Breast epithelium (tissue), 3 donors: ENCODE measurements around the gene MYMK.

ENCODE experiments used
- POLR2A ChIP-seq: fragments of 450-650 bp; IDR thresholded peaks from one replicate; pipeline ENCODE4 v1.6.1; 2016; ENCODE audit warnings: antibody characterized with exemption, mild to moderate bottlenecking, moderate library complexity
- POLR2AphosphoS5 ChIP-seq, 3 donors: sonication (generic); formaldehyde crosslinking; IDR thresholded peaks; one replicate each; pipeline ENCODE4 v1.6.1; 2017; ENCODE audit warnings: antibody characterized with exemption in 3 of 3
- TF ChIP-seq, protein P1 (sequence below), 3 donors: fragments of 450-650 bp; IDR thresholded peaks; one replicate each; pipeline ENCODE4 v1.5.1; 2016 to 2017; ENCODE audit warnings: antibody characterized with exemption in 3 of 3, mild to moderate bottlenecking in 3 of 3, moderate library complexity in 3 of 3

DNA sequence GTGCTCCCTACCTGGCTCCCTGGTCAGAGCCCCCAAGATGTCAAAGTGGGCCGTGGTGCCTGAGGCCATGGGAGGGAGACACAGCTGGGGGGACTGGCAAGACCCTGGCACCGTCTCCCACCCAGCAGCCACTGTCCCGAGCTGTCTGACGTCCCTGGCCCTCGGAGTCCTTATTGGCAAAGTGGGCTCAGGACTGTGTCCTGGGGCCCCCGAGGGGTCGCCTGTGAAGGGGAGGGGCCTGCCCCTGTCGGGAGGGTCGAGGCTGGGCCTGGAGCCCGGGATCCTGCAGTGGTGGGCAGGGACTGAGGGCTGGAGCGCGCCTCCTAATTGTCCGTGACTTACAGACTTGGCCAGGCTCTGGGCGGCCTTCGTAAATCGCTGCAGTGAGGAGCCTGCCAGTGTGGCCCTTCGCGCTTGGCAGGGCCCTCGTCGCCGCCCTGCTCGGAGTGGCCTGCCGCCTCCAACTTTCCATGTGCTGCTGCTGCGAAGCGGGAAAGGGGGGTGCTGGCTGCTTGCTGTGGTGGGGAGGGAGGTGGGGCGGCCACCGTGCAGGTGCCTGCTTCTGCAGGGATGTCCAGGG is 13.7 kb downstream of the MYMK start:
- TF ChIP-seq POLR2AphosphoS5 (IDR thresholded peaks at IDR 0.05) (no peak), POLR2A (no peak)
- TF ChIP-seq, protein P1, sequence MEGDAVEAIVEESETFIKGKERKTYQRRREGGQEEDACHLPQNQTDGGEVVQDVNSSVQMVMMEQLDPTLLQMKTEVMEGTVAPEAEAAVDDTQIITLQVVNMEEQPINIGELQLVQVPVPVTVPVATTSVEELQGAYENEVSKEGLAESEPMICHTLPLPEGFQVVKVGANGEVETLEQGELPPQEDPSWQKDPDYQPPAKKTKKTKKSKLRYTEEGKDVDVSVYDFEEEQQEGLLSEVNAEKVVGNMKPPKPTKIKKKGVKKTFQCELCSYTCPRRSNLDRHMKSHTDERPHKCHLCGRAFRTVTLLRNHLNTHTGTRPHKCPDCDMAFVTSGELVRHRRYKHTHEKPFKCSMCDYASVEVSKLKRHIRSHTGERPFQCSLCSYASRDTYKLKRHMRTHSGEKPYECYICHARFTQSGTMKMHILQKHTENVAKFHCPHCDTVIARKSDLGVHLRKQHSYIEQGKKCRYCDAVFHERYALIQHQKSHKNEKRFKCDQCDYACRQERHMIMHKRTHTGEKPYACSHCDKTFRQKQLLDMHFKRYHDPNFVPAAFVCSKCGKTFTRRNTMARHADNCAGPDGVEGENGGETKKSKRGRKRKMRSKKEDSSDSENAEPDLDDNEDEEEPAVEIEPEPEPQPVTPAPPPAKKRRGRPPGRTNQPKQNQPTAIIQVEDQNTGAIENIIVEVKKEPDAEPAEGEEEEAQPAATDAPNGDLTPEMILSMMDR (IDR thresholded peaks at IDR 0.05) = no peak
